HCT116 (cell line): ENCODE data around the gene C14orf180.
"Not testable (repeated sequence)": the region's sequence is repeated elsewhere in the genome, so short reads cannot be mapped to it uniquely, and the experiment has no call there.

Experiments used
- ATF3 ChIP-seq: IDR thresholded peaks from 2 replicates; pipeline ENCODE4 v1.6.1; 2012
- CTCF ChIP-seq, 3 experiments: fragments of 200-600 bp in 1 of 3; sonication (generic) in 1 of 3; IDR thresholded peaks in 2 of 3; conservative IDR thresholded peaks in 1 of 3; 2 replicates each; pipeline ENCODE4 v1.5.1; 2012 to 2017; ENCODE audit warnings: low read depth in 2 of 3, low read length in 2 of 3, antibody characterized with exemption in 1 of 3, borderline replicate concordance in 1 of 3, control low read depth in 1 of 3, mild to moderate bottlenecking in 1 of 3, mixed read lengths in 1 of 3, mixed run types in 1 of 3, moderate library complexity in 1 of 3; ENCODE audit not compliant: insufficient read depth in 1 of 3
- EZH2phosphoT487 ChIP-seq: fragments of 200-600 bp; IDR thresholded peaks from 2 replicates; pipeline ENCODE4 v1.6.1; 2018; ENCODE audit warnings: antibody characterized with exemption, borderline replicate concordance
- JUND ChIP-seq: IDR thresholded peaks from 2 replicates; pipeline ENCODE4 v1.6.1; 2012
- POLR2A ChIP-seq: IDR thresholded peaks from 2 replicates; pipeline ENCODE4 v1.7.0; 2011; ENCODE audit warnings: borderline replicate concordance; ENCODE audit not compliant: insufficient read depth, insufficient read length; ENCODE audit errors: extremely low read depth
- POLR2AphosphoS5 ChIP-seq: IDR thresholded peaks from 2 replicates; pipeline ENCODE4 v1.6.1; 2011; ENCODE audit warnings: mild to moderate bottlenecking, low read depth, low read length, moderate library complexity
- RAD21 ChIP-seq: IDR thresholded peaks from 2 replicates; pipeline ENCODE4 v1.6.1; 2012; ENCODE audit warnings: low read depth, mild to moderate bottlenecking
- REST ChIP-seq: IDR thresholded peaks from 2 replicates; pipeline ENCODE4 v1.6.1; 2012; ENCODE audit warnings: low read depth
- SP1 ChIP-seq: IDR thresholded peaks from 2 replicates; pipeline ENCODE4 v1.6.1; 2012; ENCODE audit warnings: low read depth
- YY1 ChIP-seq: IDR thresholded peaks from 2 replicates; pipeline ENCODE4 v1.6.1; 2011; ENCODE audit warnings: low read length, low read depth, moderate library complexity, mild to moderate bottlenecking; ENCODE audit not compliant: insufficient replicate concordance; ENCODE audit errors: extremely low read depth
- ZFX ChIP-seq: fragments of 450-650 bp; IDR thresholded peaks from 2 replicates; pipeline ENCODE4 v1.6.1; 2017
- ZNF274 ChIP-seq: fragments of 200-500 bp; sonication (Bioruptor generic); IDR thresholded peaks from 2 replicates; pipeline ENCODE4 v1.6.1; 2014; ENCODE audit warnings: mild to moderate bottlenecking, low read depth, low read length, inconsistent platforms
- TF ChIP-seq, protein P1 (sequence below): IDR thresholded peaks from 2 replicates; pipeline ENCODE4 v1.6.1; 2012

DNA sequence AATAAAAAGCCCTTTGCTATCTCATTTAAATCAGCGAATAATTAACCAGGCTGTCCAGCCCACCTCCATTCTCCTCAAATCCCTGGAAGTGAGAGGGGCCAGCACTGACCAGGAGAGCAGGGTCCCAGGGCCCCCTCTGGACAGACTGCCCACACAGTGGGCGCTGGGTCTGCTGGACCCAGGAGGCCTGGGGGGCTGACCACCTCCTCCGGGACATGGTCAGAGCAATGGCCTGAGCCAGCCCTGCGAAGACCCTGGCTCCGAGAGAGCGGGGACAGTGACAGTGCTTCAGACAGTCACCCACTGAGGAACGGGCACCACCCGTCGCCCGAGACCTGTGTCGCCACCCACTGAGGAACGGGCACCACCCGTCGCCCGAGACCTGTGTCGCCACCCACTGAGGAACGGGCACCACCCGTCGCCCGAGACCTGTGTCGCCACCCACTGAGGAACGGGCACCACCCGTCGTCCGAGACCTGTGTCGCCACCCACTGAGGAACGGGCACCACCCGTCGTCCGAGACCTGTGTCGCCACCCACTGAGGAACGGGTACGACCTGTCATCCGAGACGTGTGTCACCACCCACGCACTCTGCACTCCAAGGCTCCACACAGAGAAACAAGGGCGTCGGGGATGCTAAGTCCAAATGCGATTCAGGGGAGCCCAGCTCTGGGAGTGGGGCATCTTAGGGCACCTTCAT lies 57.4 kb downstream of the C14orf180 start:
- TF ChIP-seq CTCF (IDR thresholded peaks at IDR 0.05 in 2 of 3, conservative IDR thresholded peaks at IDR 0.05 in 1 of 3; ENCODE audit: borderline replicate concordance in 1 of 3, insufficient read depth in 1 of 3, low read depth in 2 of 3, low read length in 2 of 3); ZFX; EZH2phosphoT487; POLR2AphosphoS5; RAD21; POLR2A; JUND; ZNF274; REST; ATF3; YY1; SP1: not testable (repeated sequence)
- TF ChIP-seq, protein P1, sequence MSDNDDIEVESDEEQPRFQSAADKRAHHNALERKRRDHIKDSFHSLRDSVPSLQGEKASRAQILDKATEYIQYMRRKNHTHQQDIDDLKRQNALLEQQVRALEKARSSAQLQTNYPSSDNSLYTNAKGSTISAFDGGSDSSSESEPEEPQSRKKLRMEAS, result not testable (repeated sequence)
